ACC112 (cell line): ENCODE results near the gene RNU5B-1.

Source experiments
- H2AFZ ChIP-seq: fragments of 200-600 bp; sonication (generic); one replicate; pipeline ENCODE4 v1.6.0; 2017; ENCODE audit warnings: antibody characterized with exemption, low read length; ENCODE audit not compliant: unreplicated experiment
- H3K27ac ChIP-seq: fragments of 200-600 bp; sonication (generic); 2 replicates; pipeline ENCODE4 v1.5.1; 2014; ENCODE audit warnings: low read depth, mild to moderate bottlenecking, antibody characterized with exemption, low read length, moderate library complexity
- H3K27me3 ChIP-seq: fragments of 200-600 bp; sonication (generic); 2 replicates; pipeline ENCODE4 v1.6.1; 2014; ENCODE audit warnings: mild to moderate bottlenecking, antibody characterized with exemption, low read length, moderate library complexity, mixed read lengths; ENCODE audit not compliant: insufficient read depth
- H3K36me3 ChIP-seq: fragments of 200-600 bp; sonication (generic); 2 replicates; pipeline ENCODE4 v1.6.1; 2016; ENCODE audit warnings: mild to moderate bottlenecking, antibody characterized with exemption, low read length, moderate library complexity, mixed read lengths; ENCODE audit not compliant: insufficient read depth
- H3K4me1 ChIP-seq: fragments of 200-600 bp; sonication (generic); one replicate; pipeline ENCODE4 v1.6.1; 2016; ENCODE audit warnings: low read length, mixed read lengths; ENCODE audit not compliant: insufficient read depth, unreplicated experiment, control insufficient read depth
- H3K4me3 ChIP-seq: fragments of 200-600 bp; sonication (generic); 2 replicates; pipeline ENCODE4 v1.5.1; 2014; ENCODE audit warnings: mild to moderate bottlenecking, low read depth, low read length
- H3K79me2 ChIP-seq: fragments of 200-600 bp; sonication (generic); one replicate; pipeline ENCODE4 v1.6.0; 2016; ENCODE audit warnings: low read length; ENCODE audit not compliant: control insufficient read depth, unreplicated experiment, insufficient read depth

The RNU5B-1 gene

GRCh38 chr15:65307978-65308377 lies 3.5 kb downstream of the RNU5B-1 start:
- Histone ChIP-seq H3K79me2 (no peaks in the 10 kb centered on the region), H2AFZ (no peak overlapping the region), H3K27me3 (no peaks in the 10 kb centered on the region), H3K27ac (no peak overlapping the region), H3K36me3 (no peaks in the 10 kb centered on the region), H3K4me3 (no peak overlapping the region), H3K4me1 (no peaks in the 10 kb centered on the region)

DNA sequence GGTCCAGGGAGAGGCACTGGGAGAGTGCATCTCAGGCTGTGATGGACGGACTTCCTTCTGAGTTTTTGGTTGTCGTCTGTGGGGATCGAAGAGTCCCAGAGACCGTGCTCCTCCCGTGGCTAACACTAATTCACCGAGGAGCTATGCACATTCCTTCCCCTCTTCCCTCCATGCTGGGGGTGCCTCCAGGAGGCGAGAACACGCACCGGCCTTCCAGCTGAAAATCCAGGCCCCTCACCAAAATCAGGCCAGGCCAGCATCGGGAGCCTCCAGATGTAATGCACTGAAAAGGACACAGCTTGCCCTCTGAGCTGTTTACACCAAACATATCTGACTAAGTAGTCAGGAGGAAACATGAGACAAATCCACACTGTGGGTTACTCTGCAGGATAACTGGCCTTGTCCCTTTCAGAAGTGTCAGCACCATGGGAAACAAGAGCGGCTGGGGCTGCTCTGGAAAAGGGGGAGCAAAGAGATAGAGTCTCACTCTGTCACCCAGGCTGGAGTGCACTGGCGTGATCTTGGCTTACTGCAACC lies 5.5 kb downstream of the RNU5B-1 start:
- no peak overlapping the region for H3K4me3 ChIP-seq
- H3K36me3 ChIP-seq: no peaks in the 10 kb centered on the region
- H3K27me3 ChIP-seq: no peaks in the 10 kb centered on the region
- no peaks in the 10 kb centered on the region for H3K4me1 ChIP-seq
- no peaks in the 10 kb centered on the region for H3K79me2 ChIP-seq
- no peak overlapping the region for H3K27ac ChIP-seq
- H2AFZ ChIP-seq: peak overlapping the region; percentile 14

DNA sequence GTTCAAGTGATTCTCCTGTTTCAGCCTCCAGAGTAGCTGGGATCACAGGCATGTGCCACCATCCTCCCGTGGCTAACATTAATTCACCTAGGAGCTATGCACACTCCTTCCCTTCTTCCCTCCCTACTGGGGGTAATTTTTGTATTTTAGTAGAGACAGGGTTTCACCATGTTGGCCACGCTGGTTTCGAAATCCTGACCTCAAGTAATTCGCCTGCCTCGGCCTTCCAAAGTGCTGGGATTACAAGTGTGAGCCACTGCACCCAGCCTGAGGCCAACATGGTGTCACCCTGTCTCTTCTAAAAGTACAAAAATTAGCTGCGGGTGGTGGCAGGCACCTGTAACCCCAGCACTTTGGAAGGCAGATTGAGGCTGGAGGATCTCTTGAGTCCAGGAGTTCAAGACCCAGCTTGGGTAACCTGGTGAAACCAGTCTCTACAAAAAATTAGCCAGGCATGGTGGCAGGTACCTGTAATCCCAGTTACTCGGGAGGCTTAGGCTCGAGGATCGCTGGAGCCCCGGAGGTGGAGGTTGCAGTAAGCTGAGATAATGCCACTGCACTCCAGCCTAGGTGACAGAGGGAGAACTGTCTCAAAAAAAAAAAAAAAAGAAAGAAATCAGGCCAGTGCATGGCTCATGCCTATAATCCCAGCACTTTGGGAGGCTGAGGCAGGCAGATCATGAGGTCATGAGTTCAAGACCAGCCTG lies 6.1 kb downstream of the RNU5B-1 start:
- Histone ChIP-seq H3K4me1 (no peaks in the 10 kb centered on the region), H3K4me3 (no peak overlapping the region), H3K79me2 (no peaks in the 10 kb centered on the region), H2AFZ (no peak overlapping the region), H3K27ac (no peak overlapping the region), H3K27me3 (no peaks in the 10 kb centered on the region; the same call in 1 of the 2 replicates), H3K36me3 (no peaks in the 10 kb centered on the region)

- H3K4me3 ChIP-seq: no peak overlapping the region
Measured at GRCh38 chr15:65311760-65312159, 7.3 kb downstream of the RNU5B-1 start.

DNA sequence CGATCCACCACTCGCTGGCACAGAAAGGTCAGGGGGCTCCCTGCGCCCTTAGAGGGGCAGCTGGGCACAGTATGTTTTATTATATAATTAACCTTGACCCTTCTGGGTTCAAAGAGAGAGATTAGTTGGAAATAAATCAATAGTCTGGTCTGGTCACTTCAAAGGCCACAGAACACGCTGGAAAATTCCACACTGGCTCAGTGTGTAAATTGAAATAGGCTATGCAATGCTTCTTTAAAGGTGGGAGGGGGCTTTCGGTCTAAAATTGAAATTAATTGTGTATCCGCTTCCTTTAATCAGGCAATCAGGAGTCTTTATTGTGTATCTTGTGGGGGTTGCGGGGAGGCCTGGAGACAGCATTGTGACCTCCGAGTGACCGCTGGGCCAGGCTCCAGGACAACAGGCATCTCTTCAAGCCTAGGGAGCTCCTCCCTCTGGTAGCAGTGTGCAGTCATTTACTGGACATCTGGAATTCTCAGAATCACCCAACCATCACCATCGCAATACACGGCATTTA lies 8.0 kb downstream of the RNU5B-1 start:
- no peak overlapping the region for H2AFZ ChIP-seq
- H3K4me3 ChIP-seq: no peak overlapping the region
- H3K27me3 ChIP-seq: no peaks in the 10 kb centered on the region; the same call in 1 of the 2 replicates
- H3K79me2 ChIP-seq: no peaks in the 10 kb centered on the region
- H3K27ac ChIP-seq: no peak overlapping the region
- H3K4me1 ChIP-seq: no peaks in the 10 kb centered on the region
- no peaks in the 10 kb centered on the region for H3K36me3 ChIP-seq

More at GRCh38 chr15:65311760-65312159, 7.3 kb downstream of the RNU5B-1 start:
- H3K79me2 ChIP-seq: no peaks in the 10 kb centered on the region
- no peaks in the 10 kb centered on the region for H3K36me3 ChIP-seq
- no peaks in the 10 kb centered on the region for H3K4me1 ChIP-seq
- no peak overlapping the region for H3K27ac ChIP-seq
- H2AFZ ChIP-seq: no peak overlapping the region
- no peaks in the 10 kb centered on the region; the same call in 1 of the 2 replicates for H3K27me3 ChIP-seq

DNA sequence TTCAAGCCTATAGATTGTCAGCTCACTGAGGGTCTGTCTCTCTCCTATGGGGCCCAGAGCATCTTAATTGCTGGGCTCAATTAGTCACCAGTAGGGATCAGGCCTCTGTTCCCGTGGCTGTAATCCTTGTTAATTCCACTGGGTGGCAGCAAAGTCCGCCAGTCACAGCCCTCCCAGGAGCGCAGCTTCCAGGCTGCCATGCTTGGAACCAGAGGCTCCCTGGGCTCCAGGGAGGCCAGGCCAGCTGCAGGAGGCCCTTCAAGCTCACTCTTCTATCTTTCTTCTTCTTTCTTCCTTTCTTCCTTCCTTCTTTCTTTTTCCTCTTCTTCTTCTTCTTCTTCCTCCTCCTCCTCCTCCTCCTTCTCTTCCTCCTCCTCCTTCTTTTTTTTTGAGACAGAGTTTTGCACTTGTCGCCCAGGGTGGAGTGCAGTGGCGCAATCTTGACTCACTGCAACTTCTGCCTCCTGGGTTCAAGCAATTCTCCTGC lies 14.4 kb downstream of the RNU5B-1 start:
- H3K27me3 ChIP-seq: peaks cover 7% of the 10 kb centered on the region
- H3K4me1 ChIP-seq: no peaks in the 10 kb centered on the region
- H3K27ac ChIP-seq: no peak overlapping the region
- no peak overlapping the region for H2AFZ ChIP-seq
- H3K79me2 ChIP-seq: no peaks in the 10 kb centered on the region
- no peaks in the 10 kb centered on the region for H3K36me3 ChIP-seq
- no peak overlapping the region for H3K4me3 ChIP-seq

- H3K27ac ChIP-seq: no peak overlapping the region
- H3K27me3 ChIP-seq: peaks cover 7% of the 10 kb centered on the region; the same call in 1 of the 2 replicates
- no peak overlapping the region for H2AFZ ChIP-seq
- H3K36me3 ChIP-seq: no peaks in the 10 kb centered on the region
- H3K4me3 ChIP-seq: no peak overlapping the region
- H3K4me1 ChIP-seq: no peaks in the 10 kb centered on the region
- H3K79me2 ChIP-seq: no peaks in the 10 kb centered on the region
Measured at GRCh38 chr15:65323071-65323511, 18.6 kb downstream of the RNU5B-1 start.

GRCh38 chr15:65326117-65326526 lies 21.6 kb downstream of the RNU5B-1 start:
- H3K4me1 ChIP-seq: no peaks in the 10 kb centered on the region
- no peak overlapping the region for H2AFZ ChIP-seq
- H3K4me3 ChIP-seq: no peak overlapping the region
- H3K36me3 ChIP-seq: no peaks in the 10 kb centered on the region
- H3K79me2 ChIP-seq: no peaks in the 10 kb centered on the region
- H3K27me3 ChIP-seq: peaks cover 5% of the 10 kb centered on the region; the same call in 1 of the 2 replicates
- H3K27ac ChIP-seq: no peak overlapping the region

- Histone ChIP-seq H3K36me3 (no peaks in the 10 kb centered on the region), H3K4me3 (no peak overlapping the region), H2AFZ (no peak overlapping the region), H3K79me2 (no peaks in the 10 kb centered on the region), H3K27me3 (no peaks in the 10 kb centered on the region), H3K27ac (no peak overlapping the region), H3K4me1 (no peaks in the 10 kb centered on the region)
Measured at GRCh38 chr15:65326818-65327217, 22.3 kb downstream of the RNU5B-1 start.

- no peak overlapping the region for H3K4me3 ChIP-seq
- no peaks in the 10 kb centered on the region for H3K4me1 ChIP-seq
- no peak overlapping the region for H3K27ac ChIP-seq
- H3K36me3 ChIP-seq: no peaks in the 10 kb centered on the region
- H2AFZ ChIP-seq: no peak overlapping the region
- no peaks in the 10 kb centered on the region for H3K27me3 ChIP-seq
- H3K79me2 ChIP-seq: no peaks in the 10 kb centered on the region
Measured at GRCh38 chr15:65327651-65328393, 23.3 kb downstream of the RNU5B-1 start.
